Measurements from ENCODE around the gene USP33. TPM values are rescaled to one million over a fixed set of nuclear protein-coding genes. Genes with fewer than 3 reads are reported as not detected.

The USP33 gene
- total and polyA plus RNA-seq, 11 donors: 17.1 to 40.5 (median 27.8) TPM

DNA sequence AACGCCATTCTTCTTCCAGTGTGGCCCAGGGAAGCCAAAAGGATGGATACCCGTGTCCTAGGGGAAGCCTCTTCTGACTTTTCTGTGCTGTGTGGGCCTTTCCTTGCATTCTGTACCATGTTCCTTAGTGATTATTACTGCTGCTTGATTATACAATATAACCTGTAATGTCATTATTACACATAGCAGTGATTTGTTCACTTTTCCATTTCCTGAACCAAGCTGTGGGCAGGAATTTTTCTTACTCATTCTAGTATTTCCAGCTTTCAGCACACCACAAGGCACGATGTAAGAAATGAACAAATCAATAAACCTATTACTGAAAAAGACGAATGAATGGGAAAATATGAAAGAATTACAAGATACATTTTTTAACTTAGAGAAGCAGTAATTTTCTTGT lies 8.4 kb upstream of the USP33 start:
- Histone ChIP-seq H3K4me3 (no peak overlapping the region), H3K27ac (no peak overlapping the region), H3K27me3 (no peaks in the 10 kb centered on the region), H3K9me3 (no peaks in the 10 kb centered on the region), H3K36me3 (no peaks in the 10 kb centered on the region), H3K4me1 (no peaks in the 10 kb centered on the region)
- 71 to 94% (median 92%) methylated on average over 4 of the region's 4 CpGs for WGBS, 4 donors
- TF ChIP-seq, protein P1, sequence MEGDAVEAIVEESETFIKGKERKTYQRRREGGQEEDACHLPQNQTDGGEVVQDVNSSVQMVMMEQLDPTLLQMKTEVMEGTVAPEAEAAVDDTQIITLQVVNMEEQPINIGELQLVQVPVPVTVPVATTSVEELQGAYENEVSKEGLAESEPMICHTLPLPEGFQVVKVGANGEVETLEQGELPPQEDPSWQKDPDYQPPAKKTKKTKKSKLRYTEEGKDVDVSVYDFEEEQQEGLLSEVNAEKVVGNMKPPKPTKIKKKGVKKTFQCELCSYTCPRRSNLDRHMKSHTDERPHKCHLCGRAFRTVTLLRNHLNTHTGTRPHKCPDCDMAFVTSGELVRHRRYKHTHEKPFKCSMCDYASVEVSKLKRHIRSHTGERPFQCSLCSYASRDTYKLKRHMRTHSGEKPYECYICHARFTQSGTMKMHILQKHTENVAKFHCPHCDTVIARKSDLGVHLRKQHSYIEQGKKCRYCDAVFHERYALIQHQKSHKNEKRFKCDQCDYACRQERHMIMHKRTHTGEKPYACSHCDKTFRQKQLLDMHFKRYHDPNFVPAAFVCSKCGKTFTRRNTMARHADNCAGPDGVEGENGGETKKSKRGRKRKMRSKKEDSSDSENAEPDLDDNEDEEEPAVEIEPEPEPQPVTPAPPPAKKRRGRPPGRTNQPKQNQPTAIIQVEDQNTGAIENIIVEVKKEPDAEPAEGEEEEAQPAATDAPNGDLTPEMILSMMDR (IDR thresholded peaks at IDR 0.05): no peak
- no peak for TF ChIP-seq POLR2A (IDR thresholded peaks at IDR 0.05)
- intact Hi-C loops (cut with DNase I): no loop called here
- DNase-seq: no peak
- ATAC-seq: no peak

DNA sequence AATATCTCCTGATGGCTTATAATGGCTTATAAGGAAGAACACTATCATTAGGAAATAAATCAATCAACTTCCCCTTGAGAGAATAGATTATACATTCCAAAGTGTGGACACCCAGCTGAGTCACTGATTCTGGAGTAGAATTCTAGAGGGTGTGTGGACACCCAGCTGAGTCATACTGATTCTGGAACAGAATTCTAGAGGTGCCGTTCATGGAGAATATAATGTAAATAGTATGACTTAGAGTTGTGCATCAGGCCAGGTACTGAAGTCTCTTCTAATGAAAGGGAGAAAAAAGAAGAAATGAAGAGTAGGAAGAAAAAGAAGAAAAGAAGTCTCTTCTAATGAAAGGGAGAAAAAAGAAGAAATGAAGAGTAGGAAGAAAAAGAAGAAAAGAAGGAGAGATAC lies 2.4 kb upstream of the USP33 start:
- Histone ChIP-seq H3K4me1 (peaks cover 3 to 25% (median 13%) of the 10 kb centered on the region in 12 donors), H3K27ac (no peak overlapping the region), H3K4me3 (no peak overlapping the region), H3K9me3 (no peaks in the 10 kb centered on the region), H3K27me3 (no peaks in the 10 kb centered on the region), H3K36me3 (no peaks in the 10 kb centered on the region)
- no peak for DNase-seq
- no peak for ATAC-seq
- no peak for TF ChIP-seq POLR2A (IDR thresholded peaks at IDR 0.05)
- TF ChIP-seq, protein P1 (IDR thresholded peaks at IDR 0.05): no peak
- WGBS, 4 donors: 61 to 75% (median 69%) methylated on average over 1 of the region's 1 CpG
- intact Hi-C loops (cut with DNase I): no loop called here

- H3K4me3 ChIP-seq: peak overlapping the region in 7 of 12 donors; percentile 80 to 100 (median 95)
Observed at GRCh38 chr1:77757603-77758002, 2.0 kb downstream of the USP33 start.

DNA sequence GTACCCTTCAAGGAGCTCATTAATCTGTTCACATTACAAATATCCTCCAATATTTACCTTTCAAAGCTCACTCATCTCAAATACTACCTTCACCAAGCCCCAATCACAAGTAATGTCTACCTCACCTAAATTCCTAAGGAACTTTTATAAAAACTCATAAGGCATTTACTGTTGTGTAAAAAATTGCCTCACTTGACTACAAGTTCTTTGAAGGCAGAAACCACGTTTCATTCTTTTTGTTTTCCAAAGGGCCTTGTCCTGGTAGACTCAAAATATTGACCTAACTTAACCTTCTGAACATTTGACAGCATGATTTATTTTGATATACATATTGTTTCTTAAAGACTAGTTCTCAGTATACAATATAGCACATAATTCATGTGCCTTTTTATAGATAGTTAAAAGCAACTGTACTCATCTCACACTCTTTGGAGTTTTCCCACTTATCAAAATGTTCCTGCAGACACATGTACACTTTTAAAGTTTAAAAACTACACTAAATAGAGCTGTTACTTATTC lies 2.5 kb downstream of the USP33 start:
- Histone ChIP-seq H3K36me3 (no peaks in the 10 kb centered on the region), H3K27ac (peak overlapping the region in 6 of 12 donors; percentile 4 to 25 (median 6)), H3K27me3 (no peaks in the 10 kb centered on the region), H3K4me3 (peak overlapping the region in 2 of 12 donors; percentile 93 to 95), H3K9me3 (no peaks in the 10 kb centered on the region), H3K4me1 (peaks cover 3 to 47% (median 28%) of the 10 kb centered on the region in 12 donors)
- ATAC-seq (no peak), DNase-seq (no peak)
- 44 to 60% (median 55%) methylated on average over 1 of the region's 1 CpG for WGBS, 4 donors
- TF ChIP-seq POLR2A (IDR thresholded peaks at IDR 0.05): no peak
- TF ChIP-seq, protein P1 (IDR thresholded peaks at IDR 0.05): no peak
- intact Hi-C loops (cut with DNase I): no loop called here

More at GRCh38 chr1:77757603-77758002, 2.0 kb downstream of the USP33 start:
- intact Hi-C loops (cut with DNase I): no loop called here
- no peaks in the 10 kb centered on the region for H3K27me3 ChIP-seq
- ATAC-seq (no peak), DNase-seq (no peak)
- TF ChIP-seq POLR2A (IDR thresholded peaks at IDR 0.05): no peak
- TF ChIP-seq, protein P1 (IDR thresholded peaks at IDR 0.05): no peak
- H3K36me3 ChIP-seq: no peaks in the 10 kb centered on the region
- 39 to 70% (median 47%) methylated on average over 2 of the region's 2 CpGs for WGBS, 4 donors
- H3K4me1 ChIP-seq: peaks cover 3 to 47% (median 28%) of the 10 kb centered on the region in 12 donors
- H3K27ac ChIP-seq: peak overlapping the region in 7 of 12 donors; percentile 4 to 25 (median 7)
- no peaks in the 10 kb centered on the region for H3K9me3 ChIP-seq

Measured in heart left ventricle (tissue), 16 donors.